Tibial artery (tissue), 4 donors: Measurements from ENCODE around the gene LINC00305.

Source experiments
- DNase-seq, 2 donors: peaks; one replicate each; pipeline ENCODE4 v3.0.0-alpha.2; 2019
- H3K27ac ChIP-seq, 2 donors: fragments of 200-600 bp; sonication (generic) in 1 of 2; 1 replicate in 1 of 2; 2 replicates in 1 of 2; pipeline ENCODE4 v1.5.1; 2018 to 2019; ENCODE audit warnings: mild to moderate bottlenecking in 1 of 2
- H3K27me3 ChIP-seq, 2 donors: fragments of 200-600 bp; sonication (generic) in 1 of 2; one replicate each; pipeline versions ENCODE4 v1.5.1 to v1.6.0; 2016 to 2019
- H3K36me3 ChIP-seq, 3 donors: fragments of 200-600 bp; sonication (generic) in 2 of 3; one replicate each; pipeline ENCODE4 v1.5.1; 2016 to 2019; ENCODE audit warnings: mild to moderate bottlenecking in 2 of 3
- H3K4me1 ChIP-seq, 4 donors: fragments of 200-600 bp; sonication (generic) in 2 of 4; 1 replicate in 3 of 4; 2 replicates in 1 of 4; pipeline ENCODE4 v1.5.1; 2016 to 2019
- H3K4me3 ChIP-seq, 2 donors: fragments of 200-600 bp; sonication (generic) in 1 of 2; 1 replicate in 1 of 2; 2 replicates in 1 of 2; pipeline ENCODE4 v1.5.1; 2018 to 2019; ENCODE audit warnings: mild to moderate bottlenecking in 2 of 2
- H3K9me3 ChIP-seq, 3 donors: fragments of 200-600 bp; sonication (generic) in 1 of 3; one replicate each; pipeline ENCODE4 v1.5.1; 2016 to 2019
- intact Hi-C: fragments of 100-400 bp; cut with DNase I; formaldehyde crosslinking; loops from one replicate; pipeline ENCODE4 v1.15.0; 2023; ENCODE audit warnings: low total_unique reads
- TF ChIP-seq, protein P1 (sequence below), 2 experiments: fragments of 200-600 bp in 1 of 2; fragments of 450-650 bp in 1 of 2; IDR thresholded peaks; one replicate each; pipeline ENCODE4 v1.5.1; 2017 to 2019; ENCODE audit warnings: antibody characterized with exemption in 2 of 2, mild to moderate bottlenecking in 1 of 2, moderate library complexity in 1 of 2

LINC00305 gene

DNA sequence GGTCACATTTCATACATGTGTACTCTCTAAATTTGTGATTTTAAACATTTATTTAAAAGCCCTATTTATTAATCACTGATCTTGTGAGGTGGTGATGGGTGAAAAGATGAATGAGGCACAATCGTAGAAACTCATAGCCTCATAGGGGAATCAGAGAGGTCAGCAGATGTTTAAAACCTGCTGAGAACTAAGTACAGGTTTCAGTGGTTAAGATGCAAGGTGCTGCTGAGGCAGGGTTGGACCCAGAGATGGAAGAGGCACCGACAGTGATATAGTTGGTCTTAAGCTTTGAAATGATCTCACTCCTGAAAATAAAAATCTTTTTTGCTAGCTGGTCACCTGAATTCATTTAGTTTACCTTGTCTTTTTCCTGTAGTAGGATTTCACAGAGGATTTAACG is 49.6 kb downstream of the LINC00305 start:
- Histone ChIP-seq H3K4me1 (no peaks in the 10 kb centered on the region), H3K27me3 (no peaks in the 10 kb centered on the region), H3K9me3 (no peaks in the 10 kb centered on the region), H3K4me3 (no peak overlapping the region), H3K27ac (no peak overlapping the region), H3K36me3 (no peaks in the 10 kb centered on the region)
- no peak for DNase-seq
- intact Hi-C loops, result no loop called here
- TF ChIP-seq, protein P1, sequence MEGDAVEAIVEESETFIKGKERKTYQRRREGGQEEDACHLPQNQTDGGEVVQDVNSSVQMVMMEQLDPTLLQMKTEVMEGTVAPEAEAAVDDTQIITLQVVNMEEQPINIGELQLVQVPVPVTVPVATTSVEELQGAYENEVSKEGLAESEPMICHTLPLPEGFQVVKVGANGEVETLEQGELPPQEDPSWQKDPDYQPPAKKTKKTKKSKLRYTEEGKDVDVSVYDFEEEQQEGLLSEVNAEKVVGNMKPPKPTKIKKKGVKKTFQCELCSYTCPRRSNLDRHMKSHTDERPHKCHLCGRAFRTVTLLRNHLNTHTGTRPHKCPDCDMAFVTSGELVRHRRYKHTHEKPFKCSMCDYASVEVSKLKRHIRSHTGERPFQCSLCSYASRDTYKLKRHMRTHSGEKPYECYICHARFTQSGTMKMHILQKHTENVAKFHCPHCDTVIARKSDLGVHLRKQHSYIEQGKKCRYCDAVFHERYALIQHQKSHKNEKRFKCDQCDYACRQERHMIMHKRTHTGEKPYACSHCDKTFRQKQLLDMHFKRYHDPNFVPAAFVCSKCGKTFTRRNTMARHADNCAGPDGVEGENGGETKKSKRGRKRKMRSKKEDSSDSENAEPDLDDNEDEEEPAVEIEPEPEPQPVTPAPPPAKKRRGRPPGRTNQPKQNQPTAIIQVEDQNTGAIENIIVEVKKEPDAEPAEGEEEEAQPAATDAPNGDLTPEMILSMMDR (IDR thresholded peaks at IDR 0.05), result no peak

GRCh38 chr18:64097497-64097896 is 51.4 kb downstream of the LINC00305 start:
- H3K4me1 ChIP-seq, result no peaks in the 10 kb centered on the region
- TF ChIP-seq, protein P1 (IDR thresholded peaks at IDR 0.05), result no peak
- H3K27me3 ChIP-seq, result no peaks in the 10 kb centered on the region
- H3K27ac ChIP-seq, result no peak overlapping the region
- H3K4me3 ChIP-seq, result no peak overlapping the region
- H3K36me3 ChIP-seq, result no peaks in the 10 kb centered on the region
- H3K9me3 ChIP-seq, result no peaks in the 10 kb centered on the region
- intact Hi-C loops, result no loop called here
- no peak for DNase-seq

DNA sequence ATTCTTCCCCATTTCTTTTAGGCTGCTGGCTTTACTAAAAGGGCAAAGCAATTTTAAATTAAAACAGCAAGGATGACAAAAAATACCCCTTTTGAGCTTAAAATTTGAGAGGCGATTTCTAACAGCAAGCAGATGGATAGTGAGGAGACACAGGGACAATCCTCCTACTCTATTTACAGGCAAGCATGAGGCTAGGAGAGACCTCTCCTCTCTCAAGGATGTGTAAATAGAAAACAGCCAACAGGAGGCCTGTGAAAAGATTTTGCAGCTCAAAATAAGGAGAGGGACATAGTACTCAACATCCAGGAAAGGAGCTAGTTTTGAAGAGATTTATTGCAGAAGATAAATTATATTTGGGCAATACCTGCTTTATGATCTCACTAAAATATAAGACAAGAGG is 53.8 kb downstream of the LINC00305 start:
- TF ChIP-seq, protein P1 (IDR thresholded peaks at IDR 0.05), result no peak
- no peaks in the 10 kb centered on the region for H3K36me3 ChIP-seq
- intact Hi-C loops, result no loop called here
- H3K27me3 ChIP-seq, result no peaks in the 10 kb centered on the region
- H3K4me1 ChIP-seq, result no peaks in the 10 kb centered on the region
- H3K4me3 ChIP-seq, result no peak overlapping the region
- no peak for DNase-seq
- H3K27ac ChIP-seq, result no peak overlapping the region
- H3K9me3 ChIP-seq, result no peaks in the 10 kb centered on the region

DNA sequence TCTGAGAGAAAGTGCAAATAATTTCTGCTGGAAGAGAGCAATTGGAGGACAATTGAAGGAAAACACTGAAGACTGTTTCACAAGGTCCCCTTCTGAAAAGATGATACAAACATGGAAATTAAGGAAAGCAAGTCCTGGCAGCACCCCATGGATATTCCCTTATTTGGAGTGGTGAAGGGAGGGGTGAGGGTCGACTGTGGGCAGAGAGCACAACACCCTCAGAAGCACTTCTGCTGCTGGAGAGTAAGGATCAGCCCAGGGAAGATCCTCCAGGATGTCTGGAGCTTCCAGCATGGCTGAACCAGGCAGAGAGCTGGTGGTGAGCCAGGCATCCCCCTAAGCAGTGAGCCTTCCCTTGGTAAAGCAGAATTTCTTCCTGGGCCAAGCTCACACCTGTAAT is 54.7 kb downstream of the LINC00305 start:
- Histone ChIP-seq H3K27ac (no peak overlapping the region), H3K9me3 (no peaks in the 10 kb centered on the region), H3K36me3 (no peaks in the 10 kb centered on the region), H3K4me3 (no peak overlapping the region), H3K27me3 (no peaks in the 10 kb centered on the region), H3K4me1 (no peaks in the 10 kb centered on the region)
- TF ChIP-seq, protein P1 (IDR thresholded peaks at IDR 0.05), result no peak
- DNase-seq, result no peak
- intact Hi-C loops, result no loop called here

GRCh38 chr18:64091526-64091925 is 57.4 kb downstream of the LINC00305 start:
- intact Hi-C loops, result no loop called here
- Histone ChIP-seq H3K27ac (no peak overlapping the region), H3K27me3 (no peaks in the 10 kb centered on the region), H3K4me3 (no peak overlapping the region), H3K9me3 (no peaks in the 10 kb centered on the region), H3K36me3 (no peaks in the 10 kb centered on the region), H3K4me1 (no peaks in the 10 kb centered on the region)
- no peak for DNase-seq
- TF ChIP-seq, protein P1 (IDR thresholded peaks at IDR 0.05), result no peak

- TF ChIP-seq, protein P1 (IDR thresholded peaks at IDR 0.05), result no peak
- no peaks in the 10 kb centered on the region for H3K36me3 ChIP-seq
- no peaks in the 10 kb centered on the region for H3K4me1 ChIP-seq
- no peak for DNase-seq
- no peaks in the 10 kb centered on the region for H3K27me3 ChIP-seq
- H3K4me3 ChIP-seq, result no peak overlapping the region
- H3K27ac ChIP-seq, result no peak overlapping the region
- no peaks in the 10 kb centered on the region for H3K9me3 ChIP-seq
- intact Hi-C loops, result no loop called here
These were observed 58.0 kb downstream of the LINC00305 start for GRCh38 chr18:64090876-64091275.
